Activated CD4-positive, alpha-beta memory T cell treated with anti-CD3 and anti-CD28 coated beads, Interleukin-2, amount 10 ng/mL, durations not matched to agents 7 days and 5 days (primary cell): Measurements from ENCODE around the gene CSRNP3. TPM values are rescaled to one million over a fixed set of nuclear protein-coding genes. Genes with fewer than 3 reads are reported as not detected.

Experiments used
- CTCF ChIA-PET: fragments of 350-600 bp; sonication (Branson Sonifier 250); formaldehyde crosslinking; loops from one replicate; lab custom pipeline; 2021; ENCODE audit warnings: antibody characterized with exemption, inconsistent platforms; lab: Charles Lee
- POLR2A ChIA-PET: fragments of 350-600 bp; sonication (Branson Sonifier 250); formaldehyde crosslinking; loops from one replicate; lab custom pipeline; 2021; ENCODE audit warnings: antibody characterized with exemption; lab: Charles Lee
- DNase-seq: peaks from one replicate; pipeline ENCODE4 v3.0.0-alpha.2; 2020
- H3K27ac Mint-ChIP-seq: one replicate; pipeline ENCODE4 v1.8.0; 2021; ENCODE audit warnings: mild to moderate bottlenecking, mixed read lengths
- H3K27me3 Mint-ChIP-seq: one replicate; pipeline ENCODE4 v1.8.0; 2021; ENCODE audit warnings: mixed read lengths
- H3K36me3 Mint-ChIP-seq: one replicate; pipeline ENCODE4 v1.8.0; 2021; ENCODE audit warnings: low read depth, mixed read lengths
- H3K4me1 Mint-ChIP-seq: one replicate; pipeline ENCODE4 v1.8.0; 2021; ENCODE audit warnings: mixed read lengths
- H3K4me3 Mint-ChIP-seq: one replicate; pipeline ENCODE4 v1.8.0; 2021; ENCODE audit warnings: mild to moderate bottlenecking, mixed read lengths
- H3K9me3 Mint-ChIP-seq: one replicate; pipeline ENCODE4 v1.8.0; 2021; ENCODE audit warnings: mixed read lengths
- total RNA-seq, 2 experiments: library from RNA; stranded (reverse); gene quantifications; one replicate each; pipeline ENCODE4 v1.2.3, GENCODE V29; 2021

Gene CSRNP3
- total RNA-seq, 2 experiments from 2014 or later, result not detected

GRCh38 chr2:165675551-165675968 lies 206.1 kb downstream of the CSRNP3 start:
- H3K9me3 Mint-ChIP-seq, result no peaks in the 10 kb centered on the region

GRCh38 chr2:165678882-165679281 lies 209.4 kb downstream of the CSRNP3 start:
- no peak for DNase-seq
- POLR2A ChIA-PET, result no interaction called here
- Mint-ChIP-seq H3K4me1 (no peaks in the 10 kb centered on the region), H3K9me3 (no peaks in the 10 kb centered on the region), H3K27me3 (no peaks in the 10 kb centered on the region), H3K4me3 (no peak overlapping the region), H3K36me3 (no peaks in the 10 kb centered on the region), H3K27ac (no peak overlapping the region)
- CTCF ChIA-PET, result no interaction called here

More at GRCh38 chr2:165675551-165675968, 206.1 kb downstream of the CSRNP3 start:
- Mint-ChIP-seq H3K36me3 (no peaks in the 10 kb centered on the region), H3K27ac (no peak overlapping the region), H3K4me3 (no peak overlapping the region), H3K4me1 (no peaks in the 10 kb centered on the region), H3K27me3 (no peaks in the 10 kb centered on the region)
- DNase-seq, result no peak
- POLR2A ChIA-PET, result no interaction called here
- CTCF ChIA-PET, result no interaction called here

- CTCF ChIA-PET, result no interaction called here
- POLR2A ChIA-PET, result no interaction called here
- H3K36me3 Mint-ChIP-seq, result no peaks in the 10 kb centered on the region
- peaks cover 2% of the 10 kb centered on the region for H3K27me3 Mint-ChIP-seq
- no peak for DNase-seq
- H3K4me1 Mint-ChIP-seq, result no peaks in the 10 kb centered on the region
- no peaks in the 10 kb centered on the region for H3K9me3 Mint-ChIP-seq
- H3K27ac Mint-ChIP-seq, result no peak overlapping the region
- no peak overlapping the region for H3K4me3 Mint-ChIP-seq
Measured at GRCh38 chr2:165679621-165680020, 210.1 kb downstream of the CSRNP3 start.

GRCh38 chr2:165681841-165682240 lies 212.3 kb downstream of the CSRNP3 start:
- no peak for DNase-seq
- POLR2A ChIA-PET, result no interaction called here
- Mint-ChIP-seq H3K4me3 (no peak overlapping the region), H3K27me3 (peaks cover 6% of the 10 kb centered on the region), H3K27ac (no peak overlapping the region), H3K36me3 (no peaks in the 10 kb centered on the region), H3K4me1 (no peaks in the 10 kb centered on the region), H3K9me3 (no peaks in the 10 kb centered on the region)
- CTCF ChIA-PET, result interaction anchor here (0.6 kb wide), 1 partner anchor 40 kb away, joined by 3 read pairs; no protein-coding TSS in a partner anchor

GRCh38 chr2:165682546-165682945 lies 213.0 kb downstream of the CSRNP3 start:
- no peak for DNase-seq
- H3K27me3 Mint-ChIP-seq, result peaks cover 13% of the 10 kb centered on the region
- POLR2A ChIA-PET, result no interaction called here
- CTCF ChIA-PET, result no interaction called here
- no peak overlapping the region for H3K4me3 Mint-ChIP-seq
- H3K27ac Mint-ChIP-seq, result no peak overlapping the region
- H3K9me3 Mint-ChIP-seq, result no peaks in the 10 kb centered on the region
- H3K36me3 Mint-ChIP-seq, result no peaks in the 10 kb centered on the region
- H3K4me1 Mint-ChIP-seq, result no peaks in the 10 kb centered on the region

GRCh38 chr2:165686800-165687199 lies 217.3 kb downstream of the CSRNP3 start:
- no peaks in the 10 kb centered on the region for H3K36me3 Mint-ChIP-seq
- no peaks in the 10 kb centered on the region for H3K4me1 Mint-ChIP-seq
- no peak overlapping the region for H3K27ac Mint-ChIP-seq
- CTCF ChIA-PET, result no interaction called here
- DNase-seq, result no peak
- H3K27me3 Mint-ChIP-seq, result peaks cover 15% of the 10 kb centered on the region
- POLR2A ChIA-PET, result no interaction called here
- no peak overlapping the region for H3K4me3 Mint-ChIP-seq
- no peaks in the 10 kb centered on the region for H3K9me3 Mint-ChIP-seq

- ChIA-PET POLR2A (no interaction called here), CTCF (no interaction called here)
- H3K9me3 Mint-ChIP-seq, result no peaks in the 10 kb centered on the region
Measured at GRCh38 chr2:165687426-165688002, 218.0 kb downstream of the CSRNP3 start.

GRCh38 chr2:165691615-165692014 lies 222.1 kb downstream of the CSRNP3 start:
- ChIA-PET POLR2A (no interaction called here), CTCF (interaction anchor here (1.9 kb wide), 1 partner anchor 9 kb away, joined by 6 read pairs; no protein-coding TSS in a partner anchor)
- no peak for DNase-seq
- no peaks in the 10 kb centered on the region for H3K36me3 Mint-ChIP-seq
- H3K27ac Mint-ChIP-seq, result no peak overlapping the region
- H3K4me1 Mint-ChIP-seq, result no peaks in the 10 kb centered on the region
- H3K9me3 Mint-ChIP-seq, result no peaks in the 10 kb centered on the region
- peaks cover 13% of the 10 kb centered on the region for H3K27me3 Mint-ChIP-seq
- H3K4me3 Mint-ChIP-seq, result no peak overlapping the region

More at GRCh38 chr2:165687426-165688002, 218.0 kb downstream of the CSRNP3 start:
- H3K27ac Mint-ChIP-seq, result no peak overlapping the region
- H3K4me3 Mint-ChIP-seq, result no peak overlapping the region
- no peaks in the 10 kb centered on the region for H3K4me1 Mint-ChIP-seq
- no peak for DNase-seq
- H3K27me3 Mint-ChIP-seq, result peaks cover 15% of the 10 kb centered on the region
- no peaks in the 10 kb centered on the region for H3K36me3 Mint-ChIP-seq

- CTCF ChIA-PET, result no interaction called here
- Mint-ChIP-seq H3K9me3 (no peaks in the 10 kb centered on the region), H3K4me3 (no peak overlapping the region), H3K27ac (no peak overlapping the region), H3K4me1 (no peaks in the 10 kb centered on the region), H3K27me3 (peaks cover 13% of the 10 kb centered on the region), H3K36me3 (no peaks in the 10 kb centered on the region)
- no peak for DNase-seq
- POLR2A ChIA-PET, result no interaction called here
Measured at GRCh38 chr2:165692906-165693305, 223.4 kb downstream of the CSRNP3 start.

- Mint-ChIP-seq H3K27me3 (peaks cover 18% of the 10 kb centered on the region), H3K27ac (no peak overlapping the region), H3K36me3 (no peaks in the 10 kb centered on the region), H3K4me3 (no peak overlapping the region), H3K9me3 (no peaks in the 10 kb centered on the region), H3K4me1 (no peaks in the 10 kb centered on the region)
- DNase-seq, result no peak
- CTCF ChIA-PET, result no interaction called here
- POLR2A ChIA-PET, result no interaction called here
Measured at GRCh38 chr2:165693838-165694237, 224.3 kb downstream of the CSRNP3 start.

GRCh38 chr2:165697748-165698443 lies 228.4 kb downstream of the CSRNP3 start:
- ChIA-PET CTCF (interaction anchor here (1.2 kb wide), 1 partner anchor 297 kb away, joined by 4 read pairs; no protein-coding TSS in a partner anchor), POLR2A (no interaction called here)
- H3K9me3 Mint-ChIP-seq, result no peaks in the 10 kb centered on the region
- no peak overlapping the region for H3K27ac Mint-ChIP-seq
- H3K4me3 Mint-ChIP-seq, result no peak overlapping the region
- H3K4me1 Mint-ChIP-seq, result no peaks in the 10 kb centered on the region
- H3K27me3 Mint-ChIP-seq, result peaks cover 19% of the 10 kb centered on the region
- no peak for DNase-seq
- no peaks in the 10 kb centered on the region for H3K36me3 Mint-ChIP-seq

- DNase-seq, result no peak
- Mint-ChIP-seq H3K4me1 (no peaks in the 10 kb centered on the region), H3K4me3 (no peak overlapping the region), H3K9me3 (no peaks in the 10 kb centered on the region), H3K27ac (no peak overlapping the region), H3K27me3 (peaks cover 19% of the 10 kb centered on the region), H3K36me3 (no peaks in the 10 kb centered on the region)
- CTCF ChIA-PET, result no interaction called here
- POLR2A ChIA-PET, result no interaction called here
Measured at GRCh38 chr2:165698444-165698884, 229.0 kb downstream of the CSRNP3 start.

GRCh38 chr2:165699946-165700345 lies 230.4 kb downstream of the CSRNP3 start:
- no peak overlapping the region for H3K4me3 Mint-ChIP-seq
- CTCF ChIA-PET, result no interaction called here
- no peaks in the 10 kb centered on the region for H3K4me1 Mint-ChIP-seq
- POLR2A ChIA-PET, result no interaction called here
- H3K36me3 Mint-ChIP-seq, result no peaks in the 10 kb centered on the region
- no peak overlapping the region for H3K27ac Mint-ChIP-seq
- DNase-seq, result no peak
- no peaks in the 10 kb centered on the region for H3K9me3 Mint-ChIP-seq
- peaks cover 19% of the 10 kb centered on the region for H3K27me3 Mint-ChIP-seq
